Measurements from ENCODE around the gene HNRNPC.

HNRNPC gene

GRCh38 chr14:21258889-21259787, 10.1 kb downstream of the HNRNPC start:
- no peak overlapping the region for H3K27ac ChIP-seq
- TF ChIP-seq CTCF (IDR thresholded peaks at IDR 0.05) (no peak), ZFX (IDR thresholded peaks at IDR 0.05; ENCODE audit: borderline replicate concordance) (no peak)

- no peak overlapping the region for H3K27ac ChIP-seq
- TF ChIP-seq CTCF (IDR thresholded peaks at IDR 0.05) (no peak), ZFX (IDR thresholded peaks at IDR 0.05; ENCODE audit: borderline replicate concordance) (no peak)
Measured at GRCh38 chr14:21258005-21258888, 11.0 kb downstream of the HNRNPC start.

DNA sequence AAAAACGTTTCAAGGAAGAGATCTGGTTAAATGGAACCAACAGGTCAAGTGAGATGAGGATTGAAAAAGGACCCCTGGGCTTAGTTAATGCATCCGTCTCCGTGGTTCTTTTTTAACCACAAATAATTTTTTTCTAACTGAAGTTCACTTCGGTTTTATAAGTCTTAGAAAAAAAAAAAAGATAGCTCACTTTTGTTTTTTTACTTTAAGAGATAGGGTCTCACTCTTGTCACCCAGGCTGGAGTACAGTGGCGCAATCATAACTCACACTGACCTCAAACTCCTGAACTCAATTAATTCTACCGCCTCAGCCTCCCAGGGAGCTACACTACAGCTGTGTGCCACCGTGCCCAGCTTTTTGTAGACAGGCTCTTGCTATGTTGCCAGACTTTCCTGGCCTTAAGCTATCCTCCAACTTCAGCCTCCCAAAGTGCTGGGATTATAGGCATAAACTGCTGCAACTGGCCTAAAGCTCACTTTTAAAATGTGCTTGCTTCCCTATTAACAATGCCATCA, 11.8 kb downstream of the HNRNPC start:
- TF ChIP-seq CTCF (IDR thresholded peaks at IDR 0.05) (no peak), ZFX (IDR thresholded peaks at IDR 0.05; ENCODE audit: borderline replicate concordance) (no peak)
- H3K27ac ChIP-seq = no peak overlapping the region

DNA sequence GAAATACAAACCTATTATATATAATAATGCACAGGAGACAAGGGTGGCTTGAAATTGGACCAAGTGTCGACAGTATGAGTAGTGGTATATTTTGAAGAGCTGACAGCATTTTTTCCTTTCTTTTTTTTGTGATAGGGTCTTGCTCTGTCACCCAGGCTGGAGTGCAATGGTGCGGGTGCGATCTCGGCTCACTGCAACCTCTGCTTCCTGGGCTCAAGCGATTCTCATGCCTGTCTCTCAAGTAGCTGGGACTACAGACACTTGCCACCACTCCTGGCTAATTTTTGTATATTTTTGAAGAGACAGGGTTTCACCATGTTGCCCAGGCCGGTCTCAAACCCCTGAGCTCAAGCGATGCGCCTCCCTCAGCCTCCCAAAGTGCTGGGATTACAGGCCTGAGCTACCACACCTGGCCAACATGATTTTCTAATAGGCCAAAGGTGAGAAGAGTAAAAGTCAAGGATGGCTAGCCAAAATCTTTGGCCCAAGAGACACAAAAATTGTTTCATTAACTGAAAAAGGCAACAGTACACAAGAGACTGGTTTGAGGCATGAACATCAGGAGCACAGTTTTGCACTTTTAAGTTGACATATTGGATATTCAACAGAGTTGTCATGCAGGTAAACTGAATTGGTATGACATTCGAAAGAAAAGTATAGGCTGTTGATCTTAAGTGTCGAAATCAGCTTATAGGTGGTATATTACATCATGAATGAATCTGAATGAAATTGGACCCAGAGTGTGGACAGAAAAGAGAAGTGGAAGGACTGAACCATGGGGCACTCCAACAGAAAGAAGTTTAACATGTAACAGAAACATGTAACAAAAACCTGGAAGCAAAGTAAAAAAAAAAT, 12.5 kb downstream of the HNRNPC start:
- TF ChIP-seq ZFX (IDR thresholded peaks at IDR 0.05; ENCODE audit: borderline replicate concordance) (no peak), CTCF (IDR thresholded peaks at IDR 0.05) (no peak)
- peak overlapping the region; percentile 4; the same call in 1 of the 2 replicates for H3K27ac ChIP-seq

- H3K27ac ChIP-seq = peak overlapping the region; percentile 6; the same call in 1 of the 2 replicates
Measured at GRCh38 chr14:21256102-21256447, 13.2 kb downstream of the HNRNPC start.

DNA sequence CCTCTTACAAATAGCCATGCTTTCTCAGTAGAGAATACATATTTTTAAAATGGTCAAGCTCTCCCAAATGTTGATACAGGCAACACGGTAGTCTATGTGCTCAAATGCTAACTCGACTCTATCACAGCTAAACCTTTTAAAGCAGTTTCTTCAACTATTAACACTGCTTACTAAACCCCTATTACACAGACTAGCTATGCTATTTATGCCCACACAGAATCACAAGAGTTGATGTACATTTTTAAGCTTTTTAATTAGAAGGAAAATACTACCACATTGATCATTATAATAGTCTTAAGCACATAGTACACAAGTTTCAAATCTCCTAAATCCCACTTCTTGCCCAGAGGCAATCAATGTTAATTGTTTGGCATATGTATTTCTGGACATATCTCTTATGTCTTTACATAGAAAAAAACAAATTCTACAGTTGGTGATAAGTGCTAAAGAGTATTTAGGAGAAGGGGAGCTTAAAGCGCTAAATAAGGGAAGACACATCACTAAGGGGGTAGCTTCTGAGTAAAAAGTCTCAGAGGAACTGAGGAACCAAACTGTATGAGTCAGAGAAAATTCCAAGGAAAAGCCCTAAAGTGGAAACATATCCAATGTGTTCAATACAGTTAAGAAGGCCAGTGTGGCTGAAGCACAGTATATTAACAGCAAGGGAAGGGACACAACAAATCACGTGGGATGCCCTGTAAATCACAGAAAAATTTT, 13.7 kb downstream of the HNRNPC start:
- TF ChIP-seq ZFX (IDR thresholded peaks at IDR 0.05; ENCODE audit: borderline replicate concordance) (no peak), CTCF (IDR thresholded peaks at IDR 0.05) (no peak)
- H3K27ac ChIP-seq = peak overlapping the region; percentile 6

All from 22Rv1 (cell line).